Renal cortex interstitium (tissue), 15 donors: Measurements from ENCODE around the gene IL36B. TPM values are rescaled to one million over a fixed set of nuclear protein-coding genes. Genes with fewer than 3 reads are reported as not detected.
"Not testable (repeated sequence)": the region's sequence is repeated elsewhere in the genome, so short reads cannot be mapped to it uniquely, and the experiment has no call there.

Experiments
- DNase-seq, 11 donors: peaks; one replicate each; pipeline ENCODE4 v3.0.0-alpha.2; 2013; ENCODE audit warnings: low read depth in 9 of 11, low spot score in 4 of 11; ENCODE audit errors: extremely low read depth in 1 of 11
- long read RNA-seq, 16 experiments: transcript quantifications; one replicate each; lab custom pipeline, GENCODE V29; 2026
- polyA plus RNA-seq, 3 donors: library from polyadenylated mRNA; unstranded; fragments of 120-200 nt; gene quantifications; one replicate each; pipeline ENCODE4 v1.2.1, GENCODE V29; 2013; ENCODE audit not compliant: insufficient read length in 3 of 3

IL36B gene
- not detected for polyA plus RNA-seq
- long read RNA-seq, donor 1, result 0 reads
- long read RNA-seq, donor 2, result 0 reads
- long read RNA-seq, donor 3, result 0 reads
- long read RNA-seq, donor 4, result 0 reads
- long read RNA-seq, donor 5, result 0 reads
- long read RNA-seq, donor 6, result 0 reads
- long read RNA-seq, donor 7, result 0 reads
- long read RNA-seq, donor 8, result 0 reads
- long read RNA-seq, donor 9, result 0 reads
- long read RNA-seq, donor 10, result 0 reads
- long read RNA-seq, donor 11, result 0 reads
- long read RNA-seq, donor 12, result 0 reads
- long read RNA-seq, donor 13, result 0 reads
- long read RNA-seq, donor 14, result 0 reads
- long read RNA-seq, donor 15, result 0 reads
- long read RNA-seq, donor 16, result 0 reads

DNA sequence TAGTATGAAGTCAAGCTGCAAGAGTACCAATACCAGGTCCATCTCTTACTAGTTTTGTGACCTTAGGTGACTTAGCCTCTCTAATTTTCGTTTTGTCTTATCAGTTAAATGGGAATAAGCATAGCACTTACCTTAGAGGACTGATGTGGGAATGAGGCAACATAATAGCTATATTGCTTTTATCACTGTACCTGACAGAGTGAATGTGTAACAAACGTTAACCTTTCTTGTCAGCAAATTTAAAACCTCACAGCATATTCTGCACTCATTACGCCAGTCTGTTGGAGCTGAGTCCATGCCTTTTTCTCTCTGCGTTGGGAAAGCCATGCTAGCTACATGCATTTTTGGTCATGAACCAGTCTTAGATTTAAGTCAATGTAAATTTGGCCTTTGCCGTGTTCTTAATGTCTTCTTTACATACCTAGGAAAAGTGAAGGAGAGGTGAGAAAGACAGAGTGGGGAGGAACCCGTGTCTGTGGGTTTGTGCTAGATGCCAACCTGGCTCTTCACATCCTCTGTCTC, at the start of gene IL36B:
TSS of gene IL36B (minus strand) at position 472 of the 522 bp plus-strand sequence.
- DNase-seq, result no peak

DNA sequence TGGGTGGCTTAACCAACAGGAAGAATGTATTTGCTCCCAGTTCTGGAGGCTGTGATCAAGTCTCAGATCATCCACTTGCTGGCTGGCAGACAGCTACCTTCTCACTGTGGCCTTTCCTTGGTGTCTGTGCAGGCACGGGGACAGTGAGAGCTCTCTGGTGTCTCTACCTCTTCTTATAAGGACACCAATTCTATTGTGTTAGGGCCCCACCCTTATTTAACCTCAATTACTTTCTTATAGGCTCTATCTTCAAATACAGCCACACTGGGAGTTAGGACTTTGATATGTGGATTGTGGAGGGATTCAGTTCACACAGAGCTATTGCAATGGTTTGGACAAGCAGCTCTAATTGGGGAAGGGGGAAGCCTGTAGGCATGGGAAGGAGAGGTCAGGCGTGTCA, 49.5 kb upstream of the IL36B start:
- no peak for DNase-seq

DNA sequence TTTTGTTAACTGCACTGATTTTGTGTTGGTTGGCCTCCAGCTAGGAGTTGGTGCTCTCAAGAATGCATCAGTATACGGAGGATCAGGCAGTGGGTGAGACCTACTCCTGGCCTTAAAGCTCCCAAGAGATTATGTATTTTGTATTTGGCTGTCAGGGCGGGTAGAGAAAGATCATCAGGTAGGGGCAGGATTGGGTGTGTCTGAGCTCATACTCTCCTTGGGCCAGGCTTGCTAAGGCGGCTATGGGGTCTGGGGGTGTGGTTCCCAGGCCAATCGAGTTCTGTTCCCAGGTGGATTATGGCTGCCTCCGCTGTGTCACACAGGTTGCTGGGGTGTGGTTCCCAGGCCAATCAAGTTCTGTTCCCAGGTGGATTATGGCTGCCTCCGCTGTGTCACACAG, 45.9 kb upstream of the IL36B start:
- DNase-seq, result no peak

DNA sequence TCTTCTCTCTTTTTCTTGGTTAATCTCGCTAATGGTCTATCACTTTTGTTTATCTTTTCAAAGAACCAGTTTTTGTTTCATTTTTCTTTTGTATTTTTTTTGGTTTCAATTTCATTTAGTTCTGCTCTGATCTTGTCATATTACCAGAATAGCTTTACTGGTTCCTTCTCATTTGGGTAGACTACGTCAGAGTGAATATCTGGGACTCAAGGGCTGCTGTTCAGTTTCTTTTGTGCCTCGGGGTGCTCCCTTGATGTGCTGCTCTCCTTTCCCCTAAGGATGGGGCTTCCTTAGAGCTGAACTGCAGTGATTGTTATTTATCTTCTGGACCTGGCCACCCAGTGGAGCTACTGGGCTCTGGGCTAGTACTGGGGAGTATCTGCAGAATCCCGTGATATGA, 45.4 kb upstream of the IL36B start:
- no peak for DNase-seq

DNA sequence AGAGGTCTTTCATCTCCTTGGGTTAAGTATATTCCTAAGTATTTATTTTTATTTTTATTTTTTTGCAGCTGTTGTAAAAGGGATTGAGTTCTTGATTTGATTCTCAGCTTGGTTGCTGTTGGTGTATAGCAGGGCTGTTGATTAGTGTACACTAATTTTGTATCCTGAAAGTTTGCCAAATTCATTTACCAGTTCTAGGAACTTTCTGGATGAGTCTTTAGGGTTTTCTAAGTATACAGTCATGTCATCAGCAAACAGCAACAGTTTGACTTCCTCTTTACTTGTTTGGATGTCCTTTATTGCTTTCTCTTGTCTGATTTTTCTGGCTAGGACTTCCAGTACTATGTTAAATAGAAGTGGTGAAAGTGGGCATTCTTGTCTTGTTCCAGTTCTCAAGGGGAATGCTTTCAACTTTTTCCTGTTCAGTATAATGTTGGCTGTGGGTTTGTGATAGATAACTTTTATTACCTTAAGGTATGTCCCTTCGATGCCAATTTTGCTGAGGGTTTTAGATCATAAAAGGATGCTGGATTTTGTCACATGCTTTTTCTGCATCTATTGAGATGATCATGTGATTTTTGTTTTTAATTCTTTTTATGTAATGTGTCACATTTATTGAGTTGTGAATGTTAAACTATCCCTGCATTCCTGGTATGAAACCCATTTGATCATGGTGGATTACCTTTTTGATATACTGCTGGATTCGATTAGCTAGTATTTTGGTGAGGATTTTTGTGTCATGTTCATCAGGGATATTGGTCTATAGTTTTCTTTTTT, 44.4 kb upstream of the IL36B start:
- DNase-seq, result not testable (repeated sequence)

DNA sequence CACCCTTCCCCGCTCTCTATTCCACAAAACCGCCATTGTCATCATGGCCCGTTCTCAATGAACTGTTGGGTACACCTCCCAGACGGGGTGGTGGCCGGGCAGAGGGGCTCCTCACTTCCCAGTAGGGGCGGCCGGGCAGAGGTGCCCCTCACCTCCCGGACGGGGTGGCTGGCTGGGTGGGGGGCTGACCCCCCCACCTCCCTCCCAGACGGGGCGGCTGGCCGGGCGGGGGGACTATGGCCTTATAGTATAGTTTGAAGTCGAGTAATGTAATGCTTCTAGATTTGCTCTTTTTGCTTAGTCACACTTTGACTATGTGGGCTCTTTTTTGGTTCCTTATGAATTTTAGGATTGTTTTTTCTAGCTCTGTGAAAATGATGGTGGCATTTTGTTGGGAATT, 43.6 kb upstream of the IL36B start:
- DNase-seq, result not testable (repeated sequence)

DNA sequence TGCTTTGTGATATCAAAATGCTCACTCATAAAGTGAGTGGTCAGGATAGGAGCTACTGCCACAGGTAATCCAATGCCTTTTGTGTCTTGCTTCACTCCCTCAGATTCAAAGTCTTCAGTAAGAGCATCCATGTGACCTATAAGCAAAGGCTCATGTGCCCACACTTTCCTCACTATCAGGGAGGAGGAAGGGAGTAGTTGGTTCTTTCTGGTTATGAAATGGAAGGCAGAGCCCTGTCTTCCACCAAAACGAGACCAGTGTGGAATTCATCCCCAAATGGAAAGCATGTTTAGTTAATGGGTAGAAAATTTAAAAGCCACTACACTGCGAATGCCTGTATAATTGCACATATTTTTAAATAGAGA, 40.9 kb upstream of the IL36B start:
- no peak for DNase-seq

DNA sequence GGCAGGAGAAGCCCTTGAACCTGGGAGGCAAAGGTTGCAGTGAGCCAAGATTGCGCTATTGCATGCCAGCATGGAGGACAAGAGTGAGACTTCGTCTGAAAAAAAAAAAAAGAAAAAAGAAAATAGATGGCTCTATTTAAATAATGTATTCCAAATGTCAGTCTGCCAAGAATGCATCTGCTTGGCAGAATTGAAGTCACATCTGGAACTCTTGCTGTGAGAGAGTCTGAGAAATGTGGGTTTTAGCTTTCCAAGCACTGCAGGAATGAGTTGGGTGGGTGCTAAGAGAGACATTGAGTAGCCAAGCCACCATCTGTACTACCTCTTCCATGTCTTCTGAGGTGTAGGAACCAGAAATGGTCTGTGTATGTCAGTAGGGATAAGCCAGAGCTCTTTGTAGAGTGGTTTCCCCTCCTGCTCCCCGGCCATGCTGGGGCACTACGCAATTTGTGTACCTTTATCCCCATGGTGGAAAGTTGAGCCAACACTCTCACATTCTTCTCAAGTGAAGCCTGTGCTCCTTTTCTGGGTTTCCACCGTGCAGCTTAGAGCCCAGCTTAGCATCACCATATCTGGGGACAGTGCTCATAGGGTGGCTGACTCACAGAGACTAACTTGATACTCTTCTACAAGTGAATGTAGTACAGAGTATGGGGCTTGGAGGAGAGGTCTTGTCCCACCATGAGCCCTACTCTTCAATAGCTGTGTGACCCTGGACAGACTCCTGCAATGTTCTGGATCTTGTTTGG, 40.4 kb upstream of the IL36B start:
- no peak for DNase-seq

DNA sequence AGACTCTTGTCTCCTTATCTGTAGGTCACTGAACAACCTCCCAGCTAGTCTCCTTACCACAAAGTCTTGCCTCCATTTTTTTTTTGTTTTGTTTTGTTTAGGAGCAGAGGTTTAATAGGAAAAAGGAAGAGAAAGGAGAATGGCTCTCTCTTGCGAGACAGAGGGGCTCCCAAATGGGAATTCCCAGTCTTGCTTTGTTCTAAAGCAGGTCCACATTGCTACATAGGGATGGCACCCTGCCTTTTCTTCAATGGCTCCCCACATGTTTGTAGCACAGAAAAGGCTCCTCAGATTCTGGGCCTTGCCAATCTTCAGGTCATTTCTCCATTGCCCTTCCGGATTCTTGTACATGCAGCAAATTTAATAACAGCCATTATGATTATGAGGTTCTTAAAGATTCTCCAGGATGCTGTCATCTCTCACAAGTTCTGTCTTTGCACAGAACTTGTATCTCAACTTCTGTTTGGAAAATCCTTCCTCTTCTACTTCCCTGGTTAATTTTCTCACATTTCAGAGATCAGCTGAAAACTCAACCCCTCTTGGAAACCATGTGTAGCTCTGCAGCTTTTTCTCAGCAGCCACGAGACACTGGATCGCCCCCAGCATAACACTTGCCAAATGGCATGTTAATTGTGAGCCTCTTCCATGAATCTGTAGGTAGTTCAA, 38.7 kb upstream of the IL36B start:
- no peak for DNase-seq

DNA sequence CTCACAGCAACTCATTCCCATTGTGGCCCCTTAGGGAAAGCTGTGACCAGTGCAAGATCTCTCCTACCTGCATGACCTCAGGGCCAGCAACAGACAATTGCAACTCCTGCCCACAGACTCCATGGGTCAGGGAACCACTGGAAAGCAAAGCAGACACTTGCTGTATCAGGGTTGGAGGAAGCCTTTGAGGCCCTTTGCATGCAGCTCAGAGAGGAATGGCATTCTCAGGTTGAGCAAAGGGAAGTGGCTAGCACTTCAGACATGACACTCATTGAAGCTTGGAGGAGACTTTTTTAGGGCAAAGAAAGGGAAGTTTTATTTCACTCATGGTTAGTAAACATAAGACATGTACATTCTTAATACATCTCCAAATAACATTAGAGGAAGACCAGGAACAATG, 37.2 kb upstream of the IL36B start:
- DNase-seq, result no peak

DNA sequence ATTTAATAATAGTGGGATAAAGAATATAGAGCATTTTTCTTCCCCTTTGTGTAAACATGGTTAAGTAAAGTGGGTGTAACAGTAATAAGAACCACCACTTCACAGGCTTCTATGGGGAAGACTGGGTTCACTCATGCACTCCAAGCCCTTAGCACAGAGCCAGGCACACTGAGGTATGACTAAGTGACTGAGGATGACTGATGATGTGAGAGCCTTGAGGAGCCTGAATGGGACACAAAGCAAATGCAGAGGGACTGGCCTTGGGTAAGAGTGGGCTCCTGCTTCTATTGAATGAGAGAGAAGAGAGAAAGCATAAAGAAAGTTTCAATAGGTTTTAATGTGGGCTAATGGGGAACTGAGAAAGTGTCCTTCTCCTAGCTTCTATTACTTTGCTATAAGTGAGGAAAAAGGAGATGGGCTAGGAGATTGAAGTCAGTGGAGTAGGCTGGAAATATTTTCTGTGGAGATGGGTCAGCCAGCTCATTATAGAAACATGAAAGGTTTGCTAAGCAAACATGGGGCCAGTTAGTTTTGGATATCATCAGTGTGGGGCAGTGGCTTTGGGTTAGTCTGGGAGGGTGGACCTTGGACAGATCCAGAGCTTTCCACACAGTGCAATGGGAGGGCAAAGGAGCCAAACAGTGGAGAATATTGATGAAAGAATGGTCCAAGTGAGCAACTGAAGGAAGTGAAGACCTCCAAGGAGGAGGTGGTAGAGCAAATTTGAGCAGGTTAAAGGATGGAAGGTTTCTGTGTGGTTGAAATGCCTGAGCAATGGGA, 35.7 kb upstream of the IL36B start:
- DNase-seq, result no peak

DNA sequence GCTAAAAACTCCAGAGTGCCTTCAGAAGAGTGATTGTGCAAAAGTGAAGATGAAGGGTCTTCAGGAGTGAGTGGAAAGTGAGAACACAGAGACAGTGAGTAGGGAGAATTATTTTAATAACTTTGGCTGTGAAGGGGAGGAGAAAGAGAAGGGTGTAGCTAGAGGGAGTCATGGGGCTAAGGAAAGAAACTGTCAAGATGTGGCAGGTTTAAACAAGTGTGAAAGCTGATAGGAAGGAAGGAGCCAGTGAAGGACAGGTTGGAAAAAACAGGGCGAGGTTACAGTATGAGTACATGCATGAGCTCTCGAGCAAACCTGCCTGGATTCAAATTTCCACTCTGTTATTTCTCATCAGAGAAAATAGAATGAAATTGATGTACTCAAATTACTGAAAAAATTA, 32.9 kb upstream of the IL36B start:
- no peak for DNase-seq

DNA sequence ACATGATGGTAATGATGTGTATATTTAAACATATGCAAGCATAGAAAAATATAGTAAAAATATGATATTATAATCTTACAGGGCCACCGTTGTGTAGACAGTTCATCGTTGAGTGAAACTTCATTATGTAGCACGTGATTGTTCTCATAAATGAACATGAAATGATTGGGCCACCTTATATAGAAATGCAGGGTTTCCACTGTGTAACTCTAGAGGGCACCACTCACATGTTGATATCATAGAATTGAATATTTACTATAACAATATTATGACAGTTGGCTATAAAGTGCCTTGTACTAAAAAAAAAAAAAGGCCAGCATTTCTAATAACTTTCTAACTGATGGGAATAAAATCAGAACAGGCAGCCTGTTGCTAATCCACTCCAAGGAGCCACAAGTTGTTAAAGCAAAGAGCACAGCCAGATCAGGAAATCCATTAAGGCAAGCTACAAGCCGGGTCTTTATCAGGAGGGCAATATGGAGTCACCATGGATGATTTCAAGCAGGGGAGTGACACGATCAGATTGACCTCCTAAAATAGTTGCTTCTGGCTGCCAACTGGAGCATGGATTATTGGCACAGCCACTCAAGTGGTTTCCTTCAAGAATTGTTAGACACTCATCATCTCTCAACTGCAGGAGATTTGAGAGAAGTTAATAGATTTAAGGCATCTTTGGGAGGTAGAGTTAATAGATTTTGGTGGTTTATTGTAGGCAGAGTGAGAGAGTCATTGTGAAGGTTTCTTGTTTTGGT, 31.8 kb upstream of the IL36B start:
- no peak for DNase-seq

DNA sequence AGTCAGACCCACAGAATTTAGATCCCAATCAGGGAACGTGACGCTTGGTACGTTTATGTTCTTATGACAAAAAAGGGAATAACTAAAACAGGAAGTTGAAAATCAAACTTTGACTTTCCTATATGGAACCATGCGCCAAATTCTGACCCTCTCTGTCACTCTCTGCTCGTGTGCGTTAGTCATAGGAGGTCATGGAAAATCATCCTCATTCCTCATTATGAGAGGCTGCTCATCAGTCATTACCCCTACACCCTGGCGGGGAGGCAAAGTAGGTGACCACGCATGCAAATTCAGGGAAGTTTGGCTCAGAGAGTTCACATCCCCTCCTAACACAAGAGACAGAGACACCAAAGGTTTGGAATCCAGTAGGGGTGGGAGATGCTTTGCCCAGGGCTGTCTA, 30.6 kb upstream of the IL36B start:
- no peak for DNase-seq

DNA sequence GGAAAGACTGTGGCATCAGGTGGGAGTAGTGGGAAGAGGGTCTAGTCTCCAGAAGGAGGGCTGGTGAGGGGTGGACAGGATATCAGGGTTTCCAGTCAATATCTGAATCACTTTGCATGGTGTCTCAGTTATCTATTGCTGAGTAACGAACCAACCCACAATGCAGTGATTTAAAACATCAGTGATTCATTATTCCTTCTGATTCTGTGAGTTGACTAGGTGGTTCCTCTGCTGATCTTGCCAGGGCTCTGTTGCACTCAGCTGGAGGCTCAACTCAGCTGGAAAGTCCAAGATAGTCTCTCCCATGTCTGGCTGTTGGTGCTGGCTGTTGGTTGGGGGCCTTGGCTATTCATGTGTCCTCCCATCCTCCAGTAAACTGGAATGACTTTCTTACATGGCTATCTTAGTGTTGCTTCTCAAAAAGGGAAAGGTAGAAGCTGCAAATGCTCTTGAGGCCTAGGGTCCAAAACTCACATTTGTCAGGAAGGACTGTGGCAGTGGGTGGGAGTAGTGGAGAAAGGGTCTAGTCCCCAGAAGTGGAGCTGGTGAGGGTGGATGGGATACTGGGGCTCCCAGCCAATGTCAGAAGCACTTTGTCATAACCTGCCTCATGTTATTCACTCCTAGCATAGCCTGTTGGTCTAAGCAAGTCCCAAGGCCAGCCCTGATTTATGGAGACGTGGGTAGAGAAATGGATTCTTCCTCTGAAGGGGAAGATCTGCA, 29.0 kb upstream of the IL36B start:
- no peak for DNase-seq

DNA sequence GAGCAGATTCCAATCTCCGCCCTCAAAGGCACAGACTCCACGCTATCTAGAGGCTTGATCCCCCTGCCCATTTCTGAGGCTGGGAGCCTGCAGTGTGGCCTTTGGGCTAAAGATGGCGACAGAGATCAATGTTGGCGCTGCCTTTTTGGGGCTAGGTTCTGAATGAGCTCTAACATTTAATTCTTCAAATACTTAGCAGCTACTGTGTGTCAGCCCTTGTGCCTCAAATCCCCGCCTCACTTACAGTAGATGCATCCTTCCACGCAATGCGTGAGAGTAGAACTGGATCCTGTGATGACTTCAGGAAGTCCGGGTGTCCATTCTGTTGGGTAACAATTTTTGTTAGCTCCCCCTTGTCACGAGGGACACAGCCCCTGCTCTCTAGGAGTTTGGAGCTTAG, 27.5 kb upstream of the IL36B start:
- peak in 4 of 11 donors; percentile 1 to 19 (median 14) for DNase-seq

DNA sequence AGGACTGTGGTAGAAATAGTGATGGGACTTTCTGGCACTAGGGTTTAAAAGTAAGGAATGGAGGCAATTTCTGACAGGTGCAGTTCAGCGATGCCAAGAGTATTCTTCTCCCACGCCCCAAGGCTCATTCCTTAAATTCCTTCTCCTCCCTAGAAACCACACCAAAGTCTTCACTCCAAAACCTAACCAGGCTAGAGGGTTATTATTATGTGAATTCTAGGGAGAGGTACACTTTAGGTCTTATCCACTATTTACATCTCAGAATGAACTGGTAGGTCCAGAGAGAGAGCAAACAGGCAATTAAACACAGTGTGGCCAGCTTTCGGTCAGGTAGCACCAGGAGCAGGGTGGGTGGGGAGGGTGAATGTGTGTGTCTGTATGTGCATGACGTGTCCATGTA, 26.5 kb upstream of the IL36B start:
- DNase-seq, result no peak
